ENCODE data around the gene OOSP4A. TPM values are rescaled to one million over a fixed set of nuclear protein-coding genes. Genes with fewer than 3 reads are reported as not detected.
"Not testable (repeated sequence)": the region's sequence is repeated elsewhere in the genome, so short reads cannot be mapped to it uniquely, and the experiment has no call there.

The OOSP4A gene
- total RNA-seq, 1 experiment from 2014 or later, result not detected

- no peaks in the 10 kb centered on the region for H3K9me3 ChIP-seq (replicated peaks)
- H3K4me3 ChIP-seq, result no peak overlapping the region
- DNase-seq, result no peak
- no peaks in the 10 kb centered on the region for H3K4me1 ChIP-seq
- no peaks in the 10 kb centered on the region for H3K36me3 ChIP-seq
- no peak overlapping the region for H3K27ac ChIP-seq
- H3K27me3 ChIP-seq, result no peaks in the 10 kb centered on the region
Measured at GRCh38 chr11:59960502-59961381, 3.1 kb upstream of the OOSP4A start.

DNA sequence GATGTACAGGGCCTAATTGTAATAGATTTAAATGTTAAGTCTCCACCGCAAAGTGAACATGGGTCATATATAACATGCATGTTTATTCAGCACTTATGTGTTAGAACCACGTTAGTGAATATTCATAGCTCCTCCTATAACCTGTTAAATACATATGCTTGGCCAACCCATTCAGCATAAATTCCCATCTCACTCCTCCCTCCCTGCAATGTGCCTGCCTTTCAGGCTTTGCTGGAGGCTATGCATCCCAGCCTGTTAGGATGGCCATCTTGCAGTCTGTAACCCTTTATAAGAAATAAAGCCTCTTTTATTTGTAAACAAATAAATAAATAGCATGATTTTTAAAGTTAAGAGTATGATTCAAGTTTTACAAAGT is 1.7 kb upstream of the OOSP4A start:
- DNase-seq, result no peak
- Histone ChIP-seq H3K36me3 (no peaks in the 10 kb centered on the region), H3K4me3 (no peak overlapping the region), H3K4me1 (no peaks in the 10 kb centered on the region), H3K27ac (no peak overlapping the region), H3K27me3 (no peaks in the 10 kb centered on the region), H3K9me3 (replicated peaks) (no peaks in the 10 kb centered on the region)

GRCh38 chr11:59965424-59965823 is 1.6 kb downstream of the OOSP4A start:
- Histone ChIP-seq H3K4me1 (no peaks in the 10 kb centered on the region), H3K27me3 (no peaks in the 10 kb centered on the region), H3K9me3 (replicated peaks) (no peaks in the 10 kb centered on the region), H3K27ac (no peak overlapping the region), H3K36me3 (no peaks in the 10 kb centered on the region), H3K4me3 (no peak overlapping the region)
- DNase-seq, result no peak

- Histone ChIP-seq H3K9me3 (replicated peaks) (no peaks in the 10 kb centered on the region), H3K4me3 (no peak overlapping the region), H3K27me3 (no peaks in the 10 kb centered on the region), H3K36me3 (no peaks in the 10 kb centered on the region), H3K4me1 (no peaks in the 10 kb centered on the region), H3K27ac (no peak overlapping the region)
- DNase-seq, result no peak
Measured at GRCh38 chr11:59966201-59966600, 2.4 kb downstream of the OOSP4A start.

- no peaks in the 10 kb centered on the region for H3K4me1 ChIP-seq
- H3K36me3 ChIP-seq, result no peaks in the 10 kb centered on the region
- no peaks in the 10 kb centered on the region for H3K9me3 ChIP-seq (replicated peaks)
- no peak for DNase-seq
- no peak overlapping the region for H3K27ac ChIP-seq
- H3K4me3 ChIP-seq, result no peak overlapping the region
- no peaks in the 10 kb centered on the region for H3K27me3 ChIP-seq
Measured at GRCh38 chr11:59967677-59968394, 4.0 kb downstream of the OOSP4A start.

DNA sequence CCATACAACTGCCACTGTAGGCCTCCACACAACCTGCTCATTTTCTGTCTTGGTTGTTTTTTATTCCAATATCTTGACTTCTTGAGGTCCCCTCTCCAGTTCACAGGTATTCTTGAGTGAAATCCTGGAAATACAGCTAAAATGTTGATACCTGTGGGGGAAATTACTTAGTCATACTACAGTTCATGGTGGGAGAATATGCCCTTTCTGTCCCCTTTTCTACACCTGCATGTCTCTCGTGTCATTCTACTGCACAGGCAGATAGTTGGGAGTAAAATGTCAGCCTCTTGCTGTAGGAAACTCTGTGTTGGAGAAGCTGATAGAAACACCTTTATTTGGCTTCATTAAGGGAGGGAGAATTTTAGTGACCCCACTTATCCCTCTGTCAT is 4.6 kb downstream of the OOSP4A start:
- H3K36me3 ChIP-seq, result no peaks in the 10 kb centered on the region
- H3K27ac ChIP-seq, result no peak overlapping the region
- H3K4me1 ChIP-seq, result no peaks in the 10 kb centered on the region
- no peaks in the 10 kb centered on the region for H3K27me3 ChIP-seq
- H3K9me3 ChIP-seq (replicated peaks), result no peaks in the 10 kb centered on the region
- no peak overlapping the region for H3K4me3 ChIP-seq
- no peak for DNase-seq

GRCh38 chr11:59973097-59973496 is 9.3 kb downstream of the OOSP4A start:
- no peak overlapping the region for H3K27ac ChIP-seq
- H3K9me3 ChIP-seq (replicated peaks), result no peaks in the 10 kb centered on the region
- no peak overlapping the region for H3K4me3 ChIP-seq
- no peaks in the 10 kb centered on the region for H3K36me3 ChIP-seq
- H3K27me3 ChIP-seq, result no peaks in the 10 kb centered on the region
- DNase-seq, result no peak
- H3K4me1 ChIP-seq, result no peaks in the 10 kb centered on the region

DNA sequence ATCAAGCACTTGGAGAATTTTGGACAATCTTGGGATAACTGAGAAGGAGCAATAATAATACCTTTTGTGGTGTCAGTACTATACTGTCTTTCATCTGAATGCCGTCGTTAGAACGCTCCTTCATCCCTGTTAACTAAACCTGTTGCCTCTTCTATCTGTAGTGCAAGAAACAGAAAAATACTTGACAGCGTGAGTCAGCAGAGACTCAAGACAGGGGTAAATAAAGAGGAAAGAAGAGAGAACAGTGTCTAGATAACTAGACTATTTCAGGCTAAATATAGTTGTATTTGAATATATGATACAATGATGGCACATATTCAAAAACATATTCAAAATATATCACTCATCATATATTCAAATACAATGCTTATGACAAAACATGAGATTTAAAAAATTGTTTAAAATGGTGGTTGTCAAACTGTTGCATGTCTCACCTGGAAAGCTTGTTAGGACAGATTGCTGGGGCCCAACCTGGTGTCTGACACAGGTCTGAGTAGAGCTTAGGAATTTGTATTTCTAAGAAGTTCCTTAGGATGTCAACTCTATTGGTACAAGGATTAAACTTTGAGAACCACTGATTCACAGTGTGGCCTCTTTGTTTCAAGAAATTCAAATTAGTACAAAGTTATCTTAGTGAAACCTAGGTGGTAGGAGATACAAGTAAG is 17.4 kb downstream of the OOSP4A start:
- Histone ChIP-seq H3K27me3 (no peaks in the 10 kb centered on the region), H3K4me1 (no peaks in the 10 kb centered on the region), H3K9me3 (replicated peaks) (no peaks in the 10 kb centered on the region), H3K27ac (no peak overlapping the region), H3K36me3 (no peaks in the 10 kb centered on the region), H3K4me3 (no peak overlapping the region)
- no peak for DNase-seq

DNA sequence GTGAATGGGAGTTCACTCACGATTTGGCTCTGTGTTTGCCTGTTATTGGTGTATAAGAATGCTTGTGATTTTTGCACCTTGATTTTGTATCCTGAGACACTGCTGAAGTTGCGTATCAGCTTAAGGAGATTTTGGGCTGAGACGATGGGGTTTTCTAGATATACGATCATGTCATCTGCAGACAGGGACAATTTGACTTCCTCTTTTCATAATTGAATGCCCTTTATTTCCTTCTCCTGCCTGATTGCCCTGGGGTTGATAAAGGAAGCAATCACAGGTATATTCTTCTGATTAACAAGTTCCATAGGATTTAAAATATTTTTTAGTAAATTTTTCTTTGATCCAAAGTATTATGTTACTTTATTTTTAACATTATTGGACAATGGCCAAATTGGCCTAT is 18.2 kb downstream of the OOSP4A start:
- H3K36me3 ChIP-seq, DNase-seq, H3K4me3 ChIP-seq: not testable (repeated sequence)

GRCh38 chr11:59983212-59983611 is 19.4 kb downstream of the OOSP4A start:
- Histone ChIP-seq H3K9me3 (replicated peaks) (no peaks in the 10 kb centered on the region), H3K4me1 (no peaks in the 10 kb centered on the region), H3K27ac (no peak overlapping the region), H3K4me3 (no peak overlapping the region), H3K36me3 (no peaks in the 10 kb centered on the region), H3K27me3 (no peaks in the 10 kb centered on the region)
- DNase-seq, result no peak

More for the DNA sequence above, 18.2 kb downstream of the OOSP4A start:
- H3K27me3 ChIP-seq; H3K9me3 ChIP-seq (replicated peaks); H3K4me1 ChIP-seq; H3K27ac ChIP-seq: not testable (repeated sequence)

DNA sequence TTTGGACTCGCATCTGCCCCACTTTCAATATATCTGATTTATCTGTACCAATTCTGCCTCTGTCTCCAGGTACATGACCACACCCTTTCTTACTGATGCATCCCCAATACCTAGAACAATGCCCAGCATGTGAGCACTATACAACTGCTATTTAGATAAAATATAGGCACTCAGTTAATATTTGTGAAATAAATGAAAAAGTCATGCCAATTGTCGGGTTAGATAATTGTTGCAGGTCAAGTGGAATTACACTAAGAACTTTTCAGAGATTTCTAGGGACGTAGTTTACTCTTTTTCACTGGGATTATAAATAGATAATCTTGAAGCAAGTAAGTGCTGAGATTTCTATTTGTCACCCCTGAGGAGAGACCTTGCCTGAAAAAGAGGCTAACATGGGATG is 20.5 kb downstream of the OOSP4A start:
- Histone ChIP-seq H3K9me3 (replicated peaks) (no peaks in the 10 kb centered on the region), H3K36me3 (no peaks in the 10 kb centered on the region), H3K4me1 (no peaks in the 10 kb centered on the region), H3K4me3 (no peak overlapping the region), H3K27me3 (no peaks in the 10 kb centered on the region), H3K27ac (no peak overlapping the region)
- DNase-seq, result no peak

DNA sequence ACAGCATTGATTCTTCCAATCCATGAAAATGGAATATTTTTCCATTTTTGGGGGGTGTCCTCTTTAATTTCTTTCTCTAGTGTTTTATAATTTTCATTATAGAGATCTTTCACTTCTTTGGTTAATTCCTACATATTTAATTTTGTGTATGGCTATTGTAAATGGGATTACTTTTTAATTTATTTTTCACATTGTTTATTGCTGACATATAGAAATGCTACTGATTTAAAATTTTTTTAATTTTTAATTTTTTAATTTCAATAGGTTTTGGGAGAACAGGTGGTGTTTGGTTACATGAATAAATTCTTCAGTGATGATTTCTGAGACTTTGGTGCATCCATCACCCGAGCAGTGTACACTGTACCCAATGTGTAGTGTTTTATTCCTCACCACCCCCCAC is 26.6 kb downstream of the OOSP4A start:
- Histone ChIP-seq H3K9me3 (replicated peaks) (no peaks in the 10 kb centered on the region), H3K27ac (no peak overlapping the region), H3K4me1 (no peaks in the 10 kb centered on the region), H3K27me3 (no peaks in the 10 kb centered on the region), H3K4me3 (no peak overlapping the region), H3K36me3 (no peaks in the 10 kb centered on the region)
- no peak for DNase-seq

DNA sequence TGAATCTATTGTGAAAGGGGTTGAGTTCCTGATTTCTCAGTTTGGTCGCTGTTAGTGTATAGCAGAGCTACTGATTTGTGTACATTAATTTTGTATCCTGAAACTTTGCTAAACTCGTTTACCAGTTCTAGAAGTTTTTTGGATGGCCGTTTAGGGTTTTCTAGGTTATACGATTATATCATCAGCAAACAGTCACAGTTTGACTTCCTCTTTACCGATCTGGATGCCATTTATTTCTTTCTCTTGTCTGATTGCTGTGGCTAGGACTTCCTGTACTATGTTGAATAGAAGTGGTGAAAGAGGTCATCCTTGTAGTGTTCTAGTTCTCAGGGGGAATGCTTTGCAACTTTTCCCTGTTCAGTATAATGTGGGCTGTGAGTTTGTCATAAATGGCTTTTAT is 28.6 kb downstream of the OOSP4A start:
- H3K4me1 ChIP-seq, result no peaks in the 10 kb centered on the region
- no peaks in the 10 kb centered on the region for H3K27me3 ChIP-seq
- H3K9me3 ChIP-seq (replicated peaks), result no peaks in the 10 kb centered on the region
- DNase-seq, result no peak
- no peak overlapping the region for H3K27ac ChIP-seq
- H3K36me3 ChIP-seq, result no peaks in the 10 kb centered on the region
- no peak overlapping the region for H3K4me3 ChIP-seq

GRCh38 chr11:59997800-59998199 is 34.0 kb downstream of the OOSP4A start:
- Histone ChIP-seq H3K36me3 (no peaks in the 10 kb centered on the region), H3K9me3 (replicated peaks) (peaks cover 4% of the 10 kb centered on the region; the same call in 1 of the 2 replicates)
- DNase-seq, result no peak

GRCh38 chr11:59999691-60000090 is 35.9 kb downstream of the OOSP4A start:
- Histone ChIP-seq H3K27me3 (no peaks in the 10 kb centered on the region), H3K9me3 (replicated peaks) (peaks cover 4% of the 10 kb centered on the region; the same call in 1 of the 2 replicates)

More at GRCh38 chr11:59997800-59998199, 34.0 kb downstream of the OOSP4A start:
- Histone ChIP-seq H3K27ac (no peak overlapping the region), H3K27me3 (no peaks in the 10 kb centered on the region), H3K4me3 (no peak overlapping the region), H3K4me1 (no peaks in the 10 kb centered on the region)

More at GRCh38 chr11:59999691-60000090, 35.9 kb downstream of the OOSP4A start:
- no peak for DNase-seq
- no peak overlapping the region for H3K27ac ChIP-seq
- H3K36me3 ChIP-seq, result no peaks in the 10 kb centered on the region
- H3K4me1 ChIP-seq, result no peaks in the 10 kb centered on the region
- H3K4me3 ChIP-seq, result no peak overlapping the region

Data from SJCRH30 (cell line).